ENCODE results near the gene GBX1.

- TF ChIP-seq, protein P1, sequence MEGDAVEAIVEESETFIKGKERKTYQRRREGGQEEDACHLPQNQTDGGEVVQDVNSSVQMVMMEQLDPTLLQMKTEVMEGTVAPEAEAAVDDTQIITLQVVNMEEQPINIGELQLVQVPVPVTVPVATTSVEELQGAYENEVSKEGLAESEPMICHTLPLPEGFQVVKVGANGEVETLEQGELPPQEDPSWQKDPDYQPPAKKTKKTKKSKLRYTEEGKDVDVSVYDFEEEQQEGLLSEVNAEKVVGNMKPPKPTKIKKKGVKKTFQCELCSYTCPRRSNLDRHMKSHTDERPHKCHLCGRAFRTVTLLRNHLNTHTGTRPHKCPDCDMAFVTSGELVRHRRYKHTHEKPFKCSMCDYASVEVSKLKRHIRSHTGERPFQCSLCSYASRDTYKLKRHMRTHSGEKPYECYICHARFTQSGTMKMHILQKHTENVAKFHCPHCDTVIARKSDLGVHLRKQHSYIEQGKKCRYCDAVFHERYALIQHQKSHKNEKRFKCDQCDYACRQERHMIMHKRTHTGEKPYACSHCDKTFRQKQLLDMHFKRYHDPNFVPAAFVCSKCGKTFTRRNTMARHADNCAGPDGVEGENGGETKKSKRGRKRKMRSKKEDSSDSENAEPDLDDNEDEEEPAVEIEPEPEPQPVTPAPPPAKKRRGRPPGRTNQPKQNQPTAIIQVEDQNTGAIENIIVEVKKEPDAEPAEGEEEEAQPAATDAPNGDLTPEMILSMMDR (IDR thresholded peaks at IDR 0.05) = no peak
- TF ChIP-seq EZH2 (IDR thresholded peaks at IDR 0.05) = no peak
Measured at GRCh38 chr7:151121380-151122170, 45.9 kb downstream of the GBX1 start.

Measured in neural progenitor cell (in vitro differentiated cells).